HUES64 (cell line): ENCODE measurements around the gene PDZK1. TPM values are rescaled to one million over a fixed set of nuclear protein-coding genes. Genes with fewer than 3 reads are reported as not detected.

Experiments
- H3K27ac ChIP-seq: 2 replicates; pipeline ENCODE4 v1.7.0; 2013; ENCODE audit warnings: low read depth, low read length, inconsistent platforms
- H3K27me3 ChIP-seq: 2 replicates; pipeline ENCODE4 v1.6.1; 2013; ENCODE audit warnings: mild to moderate bottlenecking, low read length; ENCODE audit not compliant: insufficient read depth
- H3K36me3 ChIP-seq: 2 replicates; pipeline ENCODE4 v1.6.1; 2013; ENCODE audit warnings: mild to moderate bottlenecking, low read length; ENCODE audit not compliant: insufficient read depth
- H3K4me1 ChIP-seq: 2 replicates; pipeline ENCODE4 v1.6.1; 2013; ENCODE audit warnings: mild to moderate bottlenecking, low read length, moderate library complexity; ENCODE audit not compliant: insufficient read depth
- H3K4me3 ChIP-seq: 2 replicates; pipeline ENCODE4 v1.5.1; 2013; ENCODE audit warnings: mild to moderate bottlenecking, low read length, moderate library complexity
- H3K9ac ChIP-seq: 2 replicates; pipeline ENCODE4 v1.6.1; 2013; ENCODE audit warnings: mild to moderate bottlenecking, low read depth, low read length
- H3K9me3 ChIP-seq: 2 replicates; pipeline ENCODE4 v1.6.1; 2013; ENCODE audit warnings: low read depth, low read length; ENCODE audit not compliant: insufficient read depth
- WGBS: fragments of 150-250, 120-280 bp; methylation state at CpG from one replicate; pipeline ENCODE4 v1.1.7; 2013; ENCODE audit warnings: missing lambda C conversion rate; 5-methylcytosine and 5-hydroxymethylcytosine counted together
- polyA plus RNA-seq, 2 experiments: library from polyadenylated mRNA; stranded (reverse); fragments of 50-300 nt; gene quantifications; one replicate each; pipeline ENCODE4 v1.2.3, GENCODE V29; 2013

PDZK1 gene
- polyA plus RNA-seq (2013, experiment 1 of 2), result 0.45 TPM
- polyA plus RNA-seq (2013, experiment 2 of 2), result 0.57 TPM

DNA sequence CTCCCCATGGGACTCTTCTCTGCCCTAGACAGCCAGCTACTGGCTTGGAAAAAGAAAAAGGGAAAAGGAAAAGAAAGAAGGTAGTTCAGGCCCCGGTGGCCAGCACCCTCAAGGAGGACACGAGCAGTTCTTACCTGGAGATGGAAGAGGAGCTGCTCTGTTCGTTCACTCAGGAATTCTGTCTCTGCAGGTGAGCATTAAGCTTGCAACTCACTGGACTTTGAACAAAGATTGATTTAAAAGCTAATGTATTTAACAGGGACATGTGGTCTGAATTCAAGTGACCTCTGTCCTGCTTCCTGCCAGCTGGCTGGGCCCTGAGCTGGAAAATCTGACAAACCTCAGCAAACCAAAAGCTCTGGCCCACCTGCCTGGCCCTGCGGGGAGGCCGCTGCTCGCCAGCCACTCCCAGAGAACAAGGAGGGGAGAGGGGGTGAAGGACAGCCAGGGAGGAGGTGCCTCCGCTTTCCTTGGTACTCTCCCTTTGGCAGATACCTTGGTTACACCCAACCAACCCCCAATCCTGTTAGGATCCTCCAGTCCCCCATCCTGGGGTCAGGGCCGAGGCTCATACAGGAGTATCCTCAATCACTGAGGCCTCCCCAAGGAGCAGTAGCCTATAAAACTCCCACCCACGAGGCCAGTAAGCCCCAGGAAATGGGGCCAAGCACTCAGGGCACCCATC lies at the start of gene PDZK1:
Gene PDZK1, minus strand, starts transcription at position 186 of the 685 bp plus-strand sequence. CDS start 19,347 bp downstream, outside the sequence.
- Histone ChIP-seq H3K36me3 (no peaks in the 10 kb centered on the region), H3K27me3 (no peaks in the 10 kb centered on the region), H3K9me3 (no peaks in the 10 kb centered on the region), H3K4me1 (peaks cover 4% of the 10 kb centered on the region; the same call in 1 of the 2 replicates), H3K4me3 (no peak within 1 kb of the TSS), H3K9ac (no peak within 1 kb of the TSS), H3K27ac (no peak within 1 kb of the TSS)
- 79% methylated on average over 5 of the region's 9 CpGs for WGBS

DNA sequence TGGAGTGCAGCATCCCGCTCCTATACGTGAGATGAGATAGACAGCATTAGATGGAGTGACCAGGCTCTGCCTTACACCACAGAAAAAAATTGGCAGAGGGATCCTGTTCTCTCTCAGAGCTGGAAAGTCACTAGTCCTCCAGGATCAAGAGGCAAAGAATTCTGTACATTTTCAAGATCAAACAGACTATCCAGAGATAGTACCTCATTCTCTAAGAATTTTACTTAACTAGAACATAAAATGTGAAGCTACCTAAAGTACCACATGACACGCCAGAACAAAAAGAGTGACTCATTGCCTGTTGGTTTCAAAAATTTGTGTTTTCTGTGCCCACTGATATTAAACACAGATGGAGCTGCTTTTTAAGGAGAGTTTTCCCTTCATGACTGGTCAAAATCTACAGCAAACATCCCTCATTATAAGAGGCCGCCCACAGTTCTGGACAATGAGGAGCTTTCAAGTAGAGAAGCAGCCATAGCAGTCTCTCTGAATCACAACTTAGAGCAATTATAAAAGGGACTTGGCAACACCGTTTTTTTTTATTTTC lies 44.4 kb upstream of the PDZK1 start:
- H3K27ac ChIP-seq, result no peak overlapping the region
- peaks cover 48% of the 10 kb centered on the region for H3K36me3 ChIP-seq
- no peaks in the 10 kb centered on the region for H3K4me1 ChIP-seq
- 94% methylated on average over 5 of the region's 5 CpGs for WGBS
- no peaks in the 10 kb centered on the region for H3K9me3 ChIP-seq
- H3K27me3 ChIP-seq, result no peaks in the 10 kb centered on the region
- H3K4me3 ChIP-seq, result no peak overlapping the region
- H3K9ac ChIP-seq, result no peak overlapping the region

- Histone ChIP-seq H3K4me1 (no peaks in the 10 kb centered on the region), H3K27ac (no peak overlapping the region), H3K27me3 (no peaks in the 10 kb centered on the region), H3K9me3 (no peaks in the 10 kb centered on the region), H3K9ac (no peak overlapping the region), H3K4me3 (no peak overlapping the region), H3K36me3 (peaks cover 54% of the 10 kb centered on the region)
- 91% methylated on average over 5 of the region's 5 CpGs for WGBS
Observed at GRCh38 chr1:145750426-145750825, 43.3 kb upstream of the PDZK1 start.

- 92% methylated on average over 8 of the region's 9 CpGs for WGBS
- H3K36me3 ChIP-seq, result peaks cover 70% of the 10 kb centered on the region
- H3K9ac ChIP-seq, result no peak overlapping the region
- no peak overlapping the region for H3K27ac ChIP-seq
- H3K4me3 ChIP-seq, result no peak overlapping the region
- no peaks in the 10 kb centered on the region for H3K4me1 ChIP-seq
- no peaks in the 10 kb centered on the region for H3K9me3 ChIP-seq
- H3K27me3 ChIP-seq, result no peaks in the 10 kb centered on the region
Observed at GRCh38 chr1:145747398-145748247, 40.5 kb upstream of the PDZK1 start.

DNA sequence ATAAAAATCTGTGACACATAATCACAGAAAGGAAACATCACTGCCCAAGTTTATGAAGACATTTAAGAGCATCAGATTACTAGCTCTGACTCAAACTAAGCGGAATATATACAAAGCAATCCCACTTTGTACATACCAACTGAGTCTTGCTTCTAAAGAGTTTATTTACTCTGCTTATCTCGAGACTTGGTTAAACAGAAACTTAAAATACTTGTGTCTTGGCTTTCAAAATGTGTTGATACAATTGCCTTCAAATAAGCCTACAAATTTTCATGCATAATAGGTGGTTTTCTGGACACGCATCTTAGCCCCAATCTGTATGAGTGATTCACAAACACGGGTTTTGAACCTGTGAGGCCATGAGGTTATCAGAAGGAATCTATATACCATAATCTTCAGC lies 33.1 kb upstream of the PDZK1 start:
- Histone ChIP-seq H3K4me1 (no peaks in the 10 kb centered on the region), H3K36me3 (peaks cover 26% of the 10 kb centered on the region), H3K27me3 (no peaks in the 10 kb centered on the region), H3K9me3 (no peaks in the 10 kb centered on the region), H3K27ac (no peak overlapping the region), H3K9ac (no peak overlapping the region), H3K4me3 (no peak overlapping the region)
- WGBS, result 89% methylated on average over 4 of the region's 4 CpGs

GRCh38 chr1:145736191-145736590 lies 29.0 kb upstream of the PDZK1 start:
- Histone ChIP-seq H3K36me3 (no peaks in the 10 kb centered on the region), H3K9me3 (no peaks in the 10 kb centered on the region), H3K27me3 (no peaks in the 10 kb centered on the region), H3K4me3 (no peak overlapping the region), H3K27ac (no peak overlapping the region), H3K4me1 (no peaks in the 10 kb centered on the region), H3K9ac (no peak overlapping the region)
- 93% methylated on average over 1 of the region's 1 CpG for WGBS

DNA sequence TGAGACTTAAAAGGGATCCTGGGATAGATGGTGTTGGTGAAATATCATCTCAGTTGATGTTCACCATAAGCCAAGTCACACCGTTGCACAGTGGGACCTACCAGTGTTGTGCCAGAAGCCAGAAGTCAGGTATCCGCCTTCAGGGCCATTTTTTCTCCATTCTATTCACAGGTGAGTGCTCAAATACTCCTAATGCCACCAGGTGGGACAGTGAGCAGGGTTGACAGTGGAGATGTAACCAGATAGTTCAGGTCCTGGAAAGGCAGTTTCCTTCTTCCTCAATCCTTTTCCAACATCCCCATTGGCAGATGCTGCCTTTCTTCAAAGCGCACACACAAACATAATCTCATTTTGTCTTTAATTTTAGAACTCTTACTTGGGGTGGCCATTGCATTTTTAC lies 23.7 kb upstream of the PDZK1 start:
- H3K4me3 ChIP-seq, result no peak overlapping the region
- H3K9me3 ChIP-seq, result no peaks in the 10 kb centered on the region
- no peaks in the 10 kb centered on the region for H3K27me3 ChIP-seq
- no peak overlapping the region for H3K27ac ChIP-seq
- H3K4me1 ChIP-seq, result peaks cover 8% of the 10 kb centered on the region; the same call in 1 of the 2 replicates
- H3K36me3 ChIP-seq, result no peaks in the 10 kb centered on the region
- WGBS, result 97% methylated on average over 3 of the region's 3 CpGs
- H3K9ac ChIP-seq, result no peak overlapping the region

GRCh38 chr1:145730467-145730866 lies 23.3 kb upstream of the PDZK1 start:
- Histone ChIP-seq H3K9me3 (no peaks in the 10 kb centered on the region), H3K9ac (no peak overlapping the region), H3K4me1 (peaks cover 8% of the 10 kb centered on the region; the same call in 1 of the 2 replicates), H3K36me3 (no peaks in the 10 kb centered on the region), H3K27me3 (no peaks in the 10 kb centered on the region), H3K4me3 (no peak overlapping the region), H3K27ac (no peak overlapping the region)
- WGBS, result 96% methylated on average over 4 of the region's 4 CpGs

DNA sequence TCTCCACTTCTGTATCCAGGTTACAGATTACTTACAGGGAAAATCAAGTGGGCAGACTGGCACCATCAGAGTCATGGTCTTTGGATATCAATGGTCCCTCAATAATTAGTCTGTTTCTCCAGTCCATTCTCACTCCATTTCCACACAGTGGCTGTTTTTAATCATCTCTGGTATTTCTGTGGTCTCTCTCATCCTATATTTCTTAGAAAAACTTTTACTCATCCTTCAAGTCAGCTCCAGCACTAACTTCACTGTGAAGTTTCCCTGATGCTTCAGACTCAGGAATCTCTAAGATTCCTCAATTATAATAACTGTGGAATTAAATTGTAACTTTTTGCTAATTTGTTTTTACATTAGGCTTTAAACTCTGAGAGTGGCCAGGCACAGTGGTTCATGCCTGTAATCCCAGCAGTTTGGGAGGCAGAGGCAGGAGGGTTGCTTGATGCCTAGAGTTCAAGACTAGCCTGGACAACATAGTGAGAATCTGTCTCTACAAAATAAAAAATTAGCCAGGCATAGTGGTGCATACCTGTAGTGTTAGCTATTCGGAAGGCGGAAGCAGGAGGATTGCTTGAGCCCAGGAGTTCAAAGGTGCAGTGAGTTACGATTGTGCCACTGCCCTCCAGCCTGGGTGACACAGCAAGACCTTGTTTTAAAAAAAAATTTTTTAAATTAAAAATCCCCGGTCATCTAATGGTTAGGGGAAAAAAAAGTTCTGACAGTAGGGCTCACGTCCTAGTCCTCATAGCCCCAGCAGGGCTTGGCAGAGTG lies 22.7 kb upstream of the PDZK1 start:
- 94% methylated on average over 5 of the region's 5 CpGs for WGBS
- H3K9ac ChIP-seq, result no peak overlapping the region
- no peaks in the 10 kb centered on the region for H3K27me3 ChIP-seq
- H3K9me3 ChIP-seq, result no peaks in the 10 kb centered on the region
- no peaks in the 10 kb centered on the region for H3K36me3 ChIP-seq
- H3K4me3 ChIP-seq, result no peak overlapping the region
- H3K4me1 ChIP-seq, result peaks cover 8% of the 10 kb centered on the region; the same call in 1 of the 2 replicates
- no peak overlapping the region for H3K27ac ChIP-seq

DNA sequence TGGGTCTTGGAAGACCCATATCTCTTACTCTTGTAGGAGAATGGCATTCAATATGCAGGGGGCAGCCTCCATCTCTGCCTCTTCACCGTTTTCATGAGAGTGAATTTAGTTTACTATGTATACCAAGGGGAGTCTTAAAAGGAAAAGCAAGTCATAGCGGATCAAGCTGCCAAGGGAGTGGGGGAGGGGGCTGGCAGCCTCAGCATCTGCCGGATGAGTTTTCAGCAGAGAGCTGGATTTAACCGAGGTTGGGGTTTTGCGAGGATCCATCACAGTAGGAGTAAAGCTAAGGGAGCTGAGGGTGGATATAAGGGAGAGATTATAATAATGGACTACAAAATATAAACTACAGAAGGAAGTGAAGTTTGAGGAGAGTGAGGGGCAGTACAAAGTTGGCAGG lies 22.0 kb upstream of the PDZK1 start:
- no peak overlapping the region for H3K4me3 ChIP-seq
- no peak overlapping the region for H3K9ac ChIP-seq
- no peaks in the 10 kb centered on the region for H3K27me3 ChIP-seq
- peaks cover 8% of the 10 kb centered on the region; the same call in 1 of the 2 replicates for H3K4me1 ChIP-seq
- no peak overlapping the region for H3K27ac ChIP-seq
- H3K36me3 ChIP-seq, result no peaks in the 10 kb centered on the region
- WGBS, result 71% methylated on average over 5 of the region's 5 CpGs
- no peaks in the 10 kb centered on the region for H3K9me3 ChIP-seq
